Ovary (tissue), 3 donors: ENCODE results near the gene PLPP3.

ENCODE experiments used
- POLR2A ChIP-seq: fragments of 450-650 bp; IDR thresholded peaks from one replicate; pipeline ENCODE4 v1.6.1; 2017; ENCODE audit warnings: antibody characterized with exemption, mild to moderate bottlenecking, moderate library complexity
- TF ChIP-seq, protein P1 (sequence below), 3 donors: fragments of 450-650 bp in 2 of 3; fragments of 200-600 bp in 1 of 3; IDR thresholded peaks; one replicate each; pipeline versions ENCODE4 v1.5.1 to v1.8.0; 2016 to 2022; ENCODE audit warnings: antibody characterized with exemption in 3 of 3, mild to moderate bottlenecking in 1 of 3
- donor health status: DM: no; HTN: no; CAD: no.

DNA sequence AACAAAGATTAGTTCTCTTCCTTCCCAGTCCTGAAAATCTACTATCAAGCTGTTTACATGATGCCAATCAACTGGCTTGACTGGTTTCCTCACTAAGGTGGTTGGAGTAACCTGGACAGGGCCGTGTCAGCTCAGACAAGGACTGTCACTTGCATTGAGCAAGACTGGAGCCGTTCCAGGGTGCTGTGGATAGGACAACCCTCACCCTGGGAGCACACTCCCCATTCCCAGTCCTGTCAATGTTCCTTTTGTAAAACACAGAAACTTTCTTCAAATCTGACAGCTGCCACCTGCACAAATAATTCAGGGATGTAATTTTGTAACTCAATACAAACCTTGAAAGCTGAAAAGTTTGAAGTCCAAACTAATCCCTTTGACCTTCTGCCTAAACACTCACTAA is 31.4 kb downstream of the PLPP3 start:
- TF ChIP-seq, protein P1, sequence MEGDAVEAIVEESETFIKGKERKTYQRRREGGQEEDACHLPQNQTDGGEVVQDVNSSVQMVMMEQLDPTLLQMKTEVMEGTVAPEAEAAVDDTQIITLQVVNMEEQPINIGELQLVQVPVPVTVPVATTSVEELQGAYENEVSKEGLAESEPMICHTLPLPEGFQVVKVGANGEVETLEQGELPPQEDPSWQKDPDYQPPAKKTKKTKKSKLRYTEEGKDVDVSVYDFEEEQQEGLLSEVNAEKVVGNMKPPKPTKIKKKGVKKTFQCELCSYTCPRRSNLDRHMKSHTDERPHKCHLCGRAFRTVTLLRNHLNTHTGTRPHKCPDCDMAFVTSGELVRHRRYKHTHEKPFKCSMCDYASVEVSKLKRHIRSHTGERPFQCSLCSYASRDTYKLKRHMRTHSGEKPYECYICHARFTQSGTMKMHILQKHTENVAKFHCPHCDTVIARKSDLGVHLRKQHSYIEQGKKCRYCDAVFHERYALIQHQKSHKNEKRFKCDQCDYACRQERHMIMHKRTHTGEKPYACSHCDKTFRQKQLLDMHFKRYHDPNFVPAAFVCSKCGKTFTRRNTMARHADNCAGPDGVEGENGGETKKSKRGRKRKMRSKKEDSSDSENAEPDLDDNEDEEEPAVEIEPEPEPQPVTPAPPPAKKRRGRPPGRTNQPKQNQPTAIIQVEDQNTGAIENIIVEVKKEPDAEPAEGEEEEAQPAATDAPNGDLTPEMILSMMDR (IDR thresholded peaks at IDR 0.05), result no peak
- no peak for TF ChIP-seq POLR2A
